ENCODE measurements around the gene MOV10. TPM values are rescaled to one million over a fixed set of nuclear protein-coding genes. Genes with fewer than 3 reads are reported as not detected.

MOV10 gene
- total and polyA plus RNA-seq, 2 of the 8 experiments (the other 6 are each of a cell fraction or from before 2014, with no cell fraction given): 57.3 to 109 TPM

- no peak overlapping the region for H2BK12ac ChIP-seq (ENCODE audit: low read depth, low read length)
- no peak overlapping the region for H3K14ac ChIP-seq (ENCODE audit: insufficient read length)
- no peaks in the 10 kb centered on the region for H3K9me3 ChIP-seq (ENCODE audit: insufficient read depth in 2 of 2, low read depth in 1 of 2, low read length in 1 of 2)
- H3K4me3 ChIP-seq (ENCODE audit: extremely low read depth in 1 of 4, insufficient read depth in 2 of 4, low read depth in 3 of 4, low read length in 4 of 4): peak overlapping the region; percentile 6 to 78 (median 42); a peak in 7 of 8 replicates
- no peak overlapping the region for H3K18ac ChIP-seq (ENCODE audit: extremely low read depth, low read length)
- peak overlapping the region; percentile 82 for H2BK5ac ChIP-seq (ENCODE audit: low read depth, low read length)
- no peak overlapping the region for H2BK120ac ChIP-seq (replicated peaks; ENCODE audit: low read depth, low read length)
- H4K8ac ChIP-seq (ENCODE audit: extremely low read depth, insufficient read depth, low read length): no peak overlapping the region
- no peaks in the 10 kb centered on the region for H3K79me2 ChIP-seq (ENCODE audit: control insufficient read depth in 1 of 2, insufficient read depth in 2 of 2, low read length in 2 of 2)
- no peak overlapping the region for H3K56ac ChIP-seq (replicated peaks; ENCODE audit: insufficient read length, low read depth, low read length)
- no peak overlapping the region for H4K5ac ChIP-seq (ENCODE audit: insufficient read length, low read depth, low read length)
- peak overlapping the region; percentile 36 for H4K91ac ChIP-seq (replicated peaks; ENCODE audit: insufficient read length, low read length)
- H3K79me1 ChIP-seq (ENCODE audit: low read depth, low read length): no peaks in the 10 kb centered on the region
- H2BK15ac ChIP-seq (ENCODE audit: low read length): peak overlapping the region; percentile 98; the same call in 1 of the 2 replicates
- H4K20me1 ChIP-seq (replicated peaks in 1 of 2; ENCODE audit: control insufficient read depth in 1 of 2, insufficient read depth in 2 of 2, low read length in 2 of 2): peaks cover 10 to 15% of the 10 kb centered on the region in 2 experiments
- FAIRE-seq (peak; percentile 52), DNase-seq (ENCODE audit: low read depth in 1 of 2, low spot score in 2 of 2) (peak; percentile 82 to 90)
- POLR2A ChIA-PET (ENCODE audit: partially characterized antibody): interaction anchor here (0.8 to 4.1 kb wide), 15 partner anchors 10 to 334 kb away, joined by 3 to 71 read pairs (median 3); partner anchors contain the start of genes CAPZA1, MOV10, PPM1J and ST7L
- CTCF ChIA-PET (ENCODE audit: partially characterized antibody): interaction anchor here (0.5 to 9.8 kb wide), 10 partner anchors 9 to 1665 kb away, joined by 3 to 63 read pairs (median 4); partner anchors contain the start of genes MOV10 and PPM1J
- H3K36me3 ChIP-seq (ENCODE audit: control insufficient read depth in 2 of 4, insufficient read depth in 4 of 4, low read length in 3 of 4): peaks cover 0 to 3% (median 2%) of the 10 kb centered on the region in 4 experiments; a peak in 3 of 8 replicates
- H3K4ac ChIP-seq (replicated peaks; ENCODE audit: insufficient read length, low read depth, low read length): no peak overlapping the region
- no peak overlapping the region for H3K27ac ChIP-seq (ENCODE audit: low read depth, low read length)
- H3K27me3 ChIP-seq (replicated peaks in 1 of 4; ENCODE audit: control insufficient read depth in 3 of 4, extremely low read depth in 1 of 4, insufficient read depth in 3 of 4, low read length in 3 of 4): peaks cover 0 to 10% (median 4%) of the 10 kb centered on the region in 4 experiments; a peak in 2 of 7 replicates
- H2AFZ ChIP-seq (ENCODE audit: low read length): no peak overlapping the region
- no peak overlapping the region for H2AK5ac ChIP-seq (ENCODE audit: low read depth, low read length)
- peak overlapping the region; percentile 41 to 90 for H3K4me2 ChIP-seq (ENCODE audit: insufficient read depth in 1 of 2, low read depth in 2 of 2, low read length in 2 of 2)
- 7% methylated on average over 11 of the region's 13 CpGs; no CpG with 5 or more reads in 1 of the 2 experiments for WGBS, 2 experiments (ENCODE audit: extremely low coverage in 1 of 2, insufficient coverage in 1 of 2, insufficient read length in 1 of 2, insufficient replicate concordance in 2 of 2, low coverage in 1 of 2, low lambda C conversion rate in 2 of 2, missing lambda C conversion rate in 1 of 2)
- H2BK20ac ChIP-seq (ENCODE audit: low read length): no peak overlapping the region
- H3K23ac ChIP-seq (ENCODE audit: insufficient read length): no peak overlapping the region
- peaks cover 11% of the 10 kb centered on the region; the same call in 1 of the 2 replicates for H3K23me2 ChIP-seq (ENCODE audit: low read depth, low read length)
- peak overlapping the region in 1 of 4 experiments; percentile 36; a peak in 2 of 7 replicates for H3K9ac ChIP-seq (replicated peaks in 1 of 4; ENCODE audit: extremely low read depth in 1 of 4, low read depth in 3 of 4, low read length in 3 of 4)
- peaks cover 12 to 46% (median 29%) of the 10 kb centered on the region in 4 experiments for H3K4me1 ChIP-seq (replicated peaks in 1 of 4; ENCODE audit: control insufficient read depth in 3 of 4, insufficient read depth in 4 of 4, low read length in 3 of 4)
- TF ChIP-seq TEAD4 (IDR thresholded peaks at IDR 0.05; ENCODE audit: low read depth, low read length): no peak
- no peak for TF ChIP-seq ATF2 (IDR thresholded peaks at IDR 0.05; ENCODE audit: low read length)
- peak; percentile 85 for TF ChIP-seq E2F6 (IDR thresholded peaks at IDR 0.05)
- TF ChIP-seq CTCF (IDR thresholded peaks at IDR 0.05; ENCODE audit: control extremely low read depth in 1 of 3, insufficient read depth in 1 of 3, low read depth in 1 of 3, low read length in 3 of 3): no peak
- TF ChIP-seq FOSL1 (IDR thresholded peaks at IDR 0.05; ENCODE audit: insufficient read depth, low read depth, low read length): no peak
These were observed 30.6 kb downstream of the MOV10 start for GRCh38 chr1:112704934-112705627.
